ENCODE results near the gene LRIG2. TPM values are rescaled to one million over a fixed set of nuclear protein-coding genes. Genes with fewer than 3 reads are reported as not detected.
"Not testable (repeated sequence)": the region's sequence is repeated elsewhere in the genome, so short reads cannot be mapped to it uniquely, and the experiment has no call there.

Gene LRIG2
- total and polyA plus RNA-seq, 9 donors: 7.4 to 32.4 (median 18.6) TPM

DNA sequence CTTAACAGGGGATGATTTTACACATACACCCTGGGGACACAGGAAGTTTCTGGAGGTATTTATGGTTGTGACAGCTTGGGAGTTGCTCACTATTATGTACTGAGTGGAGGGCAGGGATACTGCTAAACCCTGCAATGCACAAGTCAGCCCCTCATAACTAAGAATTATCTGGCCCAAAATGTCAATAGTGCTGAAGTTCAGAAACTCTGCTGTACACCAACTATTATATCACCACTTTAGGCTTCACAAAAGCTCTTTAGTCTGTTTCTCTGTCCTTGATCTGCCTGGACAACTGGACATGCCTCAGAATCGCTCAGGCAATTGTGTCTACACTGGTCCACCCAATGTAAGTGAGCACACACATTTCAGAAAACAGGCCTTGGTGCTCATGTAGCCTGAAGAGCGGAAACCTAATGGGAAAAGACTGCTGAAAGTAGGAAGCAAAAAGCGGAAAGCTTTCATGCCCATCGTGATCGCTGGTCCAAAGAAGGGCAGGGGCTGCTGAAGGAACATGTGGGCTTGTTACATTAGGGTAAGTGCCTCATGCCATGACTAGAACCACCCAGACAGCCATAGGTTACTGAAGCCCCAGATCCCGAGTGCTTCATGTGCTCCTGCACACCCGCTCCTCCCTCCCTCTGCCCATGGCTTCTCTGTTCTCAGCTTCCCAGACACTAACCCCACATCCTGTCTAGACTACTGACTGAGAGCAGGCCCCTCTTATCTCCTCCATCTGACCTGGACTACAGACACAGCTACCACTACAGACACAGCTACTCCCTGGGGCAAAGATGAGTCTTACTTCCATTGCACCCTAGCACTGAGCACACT, 73.5 kb downstream of the LRIG2 start:
- TF ChIP-seq EP300 (IDR thresholded peaks at IDR 0.05) (no peak), POLR2A (IDR thresholded peaks at IDR 0.05) (no peak), CTCF (IDR thresholded peaks at IDR 0.05) (no peak)
- Histone ChIP-seq H3K9me3 (no peaks in the 10 kb centered on the region), H3K27me3 (no peaks in the 10 kb centered on the region), H3K4me1 (ENCODE audit: insufficient read depth) (peaks cover 5% of the 10 kb centered on the region), H3K36me3 (no peaks in the 10 kb centered on the region), H3K27ac (no peak overlapping the region), H3K4me3 (no peak overlapping the region)
- WGBS, 3 donors: 92 to 96% (median 96%) methylated on average over 7 of the region's 7 CpGs
- intact Hi-C loops (cut with DNase I): loop anchor here in 2 of 4 donors (10.0 kb wide), 3 partner anchors 68 to 538 kb away; no protein-coding TSS in a partner anchor
- no peak for DNase-seq

DNA sequence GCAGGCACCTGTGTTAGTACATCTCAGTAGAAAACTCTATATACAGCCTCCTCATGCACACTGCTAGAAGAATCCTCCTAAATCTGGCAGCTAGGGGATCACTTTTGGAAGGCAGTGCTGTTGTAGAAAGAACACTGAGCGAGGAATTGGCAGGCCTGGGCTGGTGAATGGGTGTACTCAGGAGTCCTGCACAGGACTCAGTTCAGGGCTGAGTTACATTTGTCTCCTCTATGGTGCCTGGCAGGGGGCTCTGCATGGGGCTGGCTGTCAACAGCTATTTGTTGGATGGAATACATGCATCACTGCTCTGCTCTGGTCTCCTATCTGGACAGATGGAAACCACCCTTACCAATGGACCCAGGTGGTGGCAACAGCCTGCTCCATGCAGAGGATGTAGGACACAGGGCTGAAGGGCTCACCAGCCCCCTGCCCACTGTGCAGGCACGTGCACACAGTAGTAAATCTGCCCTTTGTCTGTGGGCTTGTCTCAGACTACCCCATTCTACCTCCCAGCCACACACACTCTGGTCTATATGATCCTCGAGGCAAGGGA, 74.2 kb downstream of the LRIG2 start:
- Histone ChIP-seq H3K36me3 (no peaks in the 10 kb centered on the region), H3K9me3 (no peaks in the 10 kb centered on the region), H3K27me3 (no peaks in the 10 kb centered on the region), H3K4me3 (no peak overlapping the region), H3K27ac (no peak overlapping the region), H3K4me1 (ENCODE audit: insufficient read depth) (peaks cover 5% of the 10 kb centered on the region)
- no peak for DNase-seq
- TF ChIP-seq POLR2A (IDR thresholded peaks at IDR 0.05): no peak
- no peak for TF ChIP-seq CTCF (IDR thresholded peaks at IDR 0.05)
- no peak for TF ChIP-seq EP300 (IDR thresholded peaks at IDR 0.05)
- WGBS, 3 donors: 62% methylated on average over 3 of the region's 3 CpGs
- intact Hi-C loops (cut with DNase I): loop anchor here in 2 of 4 donors (10.0 kb wide), 3 partner anchors 68 to 538 kb away; no protein-coding TSS in a partner anchor

DNA sequence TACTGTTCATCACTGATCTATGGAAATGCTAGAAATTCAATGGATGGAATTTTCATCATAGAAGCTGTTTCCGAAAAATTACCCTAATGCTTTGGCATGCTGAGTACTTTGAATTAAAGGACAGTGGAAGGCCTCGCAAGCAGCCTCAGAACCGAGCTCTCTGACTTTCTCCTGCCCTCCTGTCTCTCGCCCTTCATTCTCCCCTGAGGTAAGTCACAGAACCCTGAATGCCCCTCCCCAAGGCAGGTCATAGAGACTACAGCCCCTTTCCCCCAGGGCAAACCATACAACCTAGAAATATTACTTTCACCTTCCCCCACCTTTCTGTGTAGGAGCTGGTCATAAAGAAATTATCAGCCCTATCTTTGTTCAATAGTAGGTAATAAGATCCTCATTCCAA, 74.8 kb downstream of the LRIG2 start:
- intact Hi-C loops (cut with DNase I): loop anchor here in 2 of 4 donors (10.0 kb wide), 3 partner anchors 67 to 537 kb away; no protein-coding TSS in a partner anchor
- H3K4me1 ChIP-seq (ENCODE audit: insufficient read depth): peaks cover 5% of the 10 kb centered on the region
- H3K4me3 ChIP-seq: no peak overlapping the region
- WGBS, 3 donors: 72 to 74% (median 72%) methylated on average over 4 of the region's 4 CpGs
- no peaks in the 10 kb centered on the region for H3K9me3 ChIP-seq
- TF ChIP-seq POLR2A (IDR thresholded peaks at IDR 0.05) (no peak), CTCF (IDR thresholded peaks at IDR 0.05) (no peak), EP300 (IDR thresholded peaks at IDR 0.05) (no peak)
- no peak overlapping the region for H3K27ac ChIP-seq
- no peaks in the 10 kb centered on the region for H3K27me3 ChIP-seq
- DNase-seq: no peak
- no peaks in the 10 kb centered on the region for H3K36me3 ChIP-seq

- H3K36me3 ChIP-seq; H3K9me3 ChIP-seq; H3K27me3 ChIP-seq; intact Hi-C loops (cut with DNase I); DNase-seq; H3K27ac ChIP-seq; H3K4me3 ChIP-seq; H3K4me1 ChIP-seq (ENCODE audit: insufficient read depth): not testable (repeated sequence)
- WGBS, 3 donors: 92 to 96% (median 94%) methylated on average over 4 of the region's 4 CpGs
Observed at GRCh38 chr1:113150494-113150893, 77.5 kb downstream of the LRIG2 start.
